Measurements from ENCODE around the gene TTC21A.

TTC21A gene

GRCh38 chr3:39121621-39122020 is 14.1 kb downstream of the TTC21A start:
- no peak for DNase-seq (ENCODE audit: low read depth)

- no peak for DNase-seq (ENCODE audit: low read depth)
These were observed 15.3 kb downstream of the TTC21A start for GRCh38 chr3:39122813-39123212.

GRCh38 chr3:39124876-39125840 is 17.7 kb downstream of the TTC21A start:
- no peak for DNase-seq (ENCODE audit: low read depth)

- no peak for DNase-seq (ENCODE audit: low read depth)
These were observed 18.5 kb downstream of the TTC21A start for GRCh38 chr3:39125841-39126500.

GRCh38 chr3:39126532-39127071 is 19.1 kb downstream of the TTC21A start:
- DNase-seq (ENCODE audit: low read depth): no peak

- DNase-seq (ENCODE audit: low read depth): no peak
These were observed 19.9 kb downstream of the TTC21A start for GRCh38 chr3:39127269-39127907.

- DNase-seq (ENCODE audit: low read depth): no peak
These were observed 20.4 kb downstream of the TTC21A start for GRCh38 chr3:39127908-39128304.

GRCh38 chr3:39128951-39129350 is 21.5 kb downstream of the TTC21A start:
- DNase-seq (ENCODE audit: low read depth): no peak

GRCh38 chr3:39130026-39130425 is 22.5 kb downstream of the TTC21A start:
- no peak for DNase-seq (ENCODE audit: low read depth)

- no peak for DNase-seq (ENCODE audit: low read depth)
These were observed 23.3 kb downstream of the TTC21A start for GRCh38 chr3:39130693-39131265.

- DNase-seq (ENCODE audit: low read depth): no peak
These were observed 24.9 kb downstream of the TTC21A start for GRCh38 chr3:39132096-39133092.

GRCh38 chr3:39133093-39133490 is 25.6 kb downstream of the TTC21A start:
- DNase-seq (ENCODE audit: low read depth): no peak

GRCh38 chr3:39133822-39134221 is 26.3 kb downstream of the TTC21A start:
- DNase-seq (ENCODE audit: low read depth): no peak

- no peak for DNase-seq (ENCODE audit: low read depth)
These were observed 26.8 kb downstream of the TTC21A start for GRCh38 chr3:39134305-39134704.

GRCh38 chr3:39135170-39135805 is 27.8 kb downstream of the TTC21A start:
- no peak for DNase-seq (ENCODE audit: low read depth)

- no peak for DNase-seq (ENCODE audit: low read depth)
These were observed 29.3 kb downstream of the TTC21A start for GRCh38 chr3:39136533-39137434.

GRCh38 chr3:39137435-39137936 is 30.0 kb downstream of the TTC21A start:
- DNase-seq (ENCODE audit: low read depth): no peak

- DNase-seq (ENCODE audit: low read depth): no peak
These were observed 30.7 kb downstream of the TTC21A start for GRCh38 chr3:39137991-39138803.
